ENCODE measurements around the gene KPNB1. TPM values are rescaled to one million over a fixed set of nuclear protein-coding genes. Genes with fewer than 3 reads are reported as not detected.

The KPNB1 gene
- 100 to 1,000 TPM; 164 to 205 (median 181) TPM for total RNA-seq

DNA sequence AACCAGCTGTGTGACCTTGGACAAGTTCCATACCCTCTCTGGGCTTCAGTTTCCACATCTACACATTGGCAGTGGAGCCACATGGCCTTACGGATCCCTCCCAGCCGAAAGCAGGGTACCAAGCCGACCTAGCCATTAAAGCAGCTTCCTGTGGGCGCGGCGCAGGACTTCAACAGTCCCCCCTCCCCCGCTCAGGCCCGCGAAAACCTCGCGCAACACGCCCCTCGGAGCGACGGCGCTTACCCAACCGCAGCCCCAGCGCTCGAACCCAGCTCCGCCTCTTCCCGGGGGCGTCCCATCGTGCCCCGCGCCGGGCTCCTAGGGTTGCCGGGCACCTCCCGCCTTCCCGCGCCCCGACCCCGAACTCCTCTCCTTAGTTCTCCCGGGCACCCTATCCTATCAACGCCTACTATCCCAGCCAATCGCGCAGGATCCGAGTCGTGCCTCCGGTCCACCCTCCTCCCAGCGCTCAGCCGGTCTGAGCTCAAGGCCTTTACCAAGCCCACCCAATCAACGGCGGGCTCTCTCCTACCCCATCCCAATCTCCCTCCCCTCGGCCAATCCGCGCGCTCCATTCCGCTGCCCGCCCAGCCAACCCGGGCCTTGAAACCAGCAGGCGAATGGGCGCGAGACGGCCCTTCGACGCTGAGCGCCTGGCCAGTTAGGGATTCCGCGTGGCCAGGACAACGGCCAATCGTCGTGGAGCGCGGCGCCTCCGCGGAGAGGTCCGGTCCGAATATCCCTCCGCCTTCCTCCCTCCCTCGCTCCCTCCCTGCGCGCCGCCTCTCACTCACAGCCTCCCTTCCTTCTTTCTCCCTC lies at the start of gene KPNB1:
KPNB1 (plus strand) TSS at position 767 of the 819 bp plus-strand sequence. CDS start 326 bp downstream, outside the sequence.
- peaks cover 0 to 55% (median 25%) of the 10 kb centered on the region in 4 donors for H3K4me1 ChIP-seq
- TF ChIP-seq, protein P1, sequence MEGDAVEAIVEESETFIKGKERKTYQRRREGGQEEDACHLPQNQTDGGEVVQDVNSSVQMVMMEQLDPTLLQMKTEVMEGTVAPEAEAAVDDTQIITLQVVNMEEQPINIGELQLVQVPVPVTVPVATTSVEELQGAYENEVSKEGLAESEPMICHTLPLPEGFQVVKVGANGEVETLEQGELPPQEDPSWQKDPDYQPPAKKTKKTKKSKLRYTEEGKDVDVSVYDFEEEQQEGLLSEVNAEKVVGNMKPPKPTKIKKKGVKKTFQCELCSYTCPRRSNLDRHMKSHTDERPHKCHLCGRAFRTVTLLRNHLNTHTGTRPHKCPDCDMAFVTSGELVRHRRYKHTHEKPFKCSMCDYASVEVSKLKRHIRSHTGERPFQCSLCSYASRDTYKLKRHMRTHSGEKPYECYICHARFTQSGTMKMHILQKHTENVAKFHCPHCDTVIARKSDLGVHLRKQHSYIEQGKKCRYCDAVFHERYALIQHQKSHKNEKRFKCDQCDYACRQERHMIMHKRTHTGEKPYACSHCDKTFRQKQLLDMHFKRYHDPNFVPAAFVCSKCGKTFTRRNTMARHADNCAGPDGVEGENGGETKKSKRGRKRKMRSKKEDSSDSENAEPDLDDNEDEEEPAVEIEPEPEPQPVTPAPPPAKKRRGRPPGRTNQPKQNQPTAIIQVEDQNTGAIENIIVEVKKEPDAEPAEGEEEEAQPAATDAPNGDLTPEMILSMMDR (IDR thresholded peaks at IDR 0.05), result peak in 2 of 5 experiments; percentile 78 to 84
- TF ChIP-seq EP300 (IDR thresholded peaks at IDR 0.05), result peak; percentile 41 to 91
- TF ChIP-seq POLR2A (IDR thresholded peaks at IDR 0.05), result peak; percentile 13 to 64

GRCh38 chr17:47603830-47604597 lies 45.7 kb upstream of the KPNB1 start:
- no peak overlapping the region for H3K4me3 ChIP-seq
- DNase-seq (ENCODE audit: low spot score in 2 of 2), result no peak
- H3K4me1 ChIP-seq, result peaks cover 0 to 27% (median 4%) of the 10 kb centered on the region in 4 donors
- peaks cover 3 to 85% (median 10%) of the 10 kb centered on the region in 3 donors for H3K36me3 ChIP-seq
- 41 to 46% methylated on average over 4 of the region's 4 CpGs for WGBS, 2 donors
- TF ChIP-seq POLR2A (IDR thresholded peaks at IDR 0.05) (no peak), EP300 (IDR thresholded peaks at IDR 0.05) (no peak)
- TF ChIP-seq, protein P1 (IDR thresholded peaks at IDR 0.05), result no peak
- no peaks in the 10 kb centered on the region for H3K9me3 ChIP-seq
- peak overlapping the region in 3 of 4 donors; percentile 14 to 46 (median 36) for H3K27ac ChIP-seq
- no peaks in the 10 kb centered on the region for H3K27me3 ChIP-seq

More for the DNA sequence above, at the start of gene KPNB1:
- peak; percentile 98 for DNase-seq (ENCODE audit: low spot score in 2 of 2)
- Histone ChIP-seq H3K9me3 (no peaks in the 10 kb centered on the region), H3K4me3 (peak within 1 kb of the TSS; percentile 66 to 97 (median 94)), H3K27ac (peak within 1 kb of the TSS; percentile 84 to 99 (median 96)), H3K36me3 (peaks cover 0 to 27% (median 0%) of the 10 kb centered on the region in 3 donors), H3K27me3 (no peaks in the 10 kb centered on the region)
- 0 to 1% methylated on average over 50 to 74 of the region's 74 CpGs for WGBS, 2 donors

- TF ChIP-seq, protein P1 (IDR thresholded peaks at IDR 0.05), result no peak
- TF ChIP-seq EP300 (IDR thresholded peaks at IDR 0.05), result peak in 1 of 2 donors; percentile 70
- Histone ChIP-seq H3K4me3 (no peak overlapping the region), H3K36me3 (peaks cover 3 to 82% (median 10%) of the 10 kb centered on the region in 3 donors), H3K4me1 (peaks cover 0 to 27% (median 4%) of the 10 kb centered on the region in 4 donors), H3K27me3 (no peaks in the 10 kb centered on the region), H3K9me3 (no peaks in the 10 kb centered on the region), H3K27ac (peak overlapping the region in 3 of 4 donors; percentile 14 to 46 (median 21))
- DNase-seq (ENCODE audit: low spot score in 2 of 2), result peak; percentile 34 to 63
- 24 to 29% methylated on average over 1 of the region's 1 CpG for WGBS, 2 donors
Observed at GRCh38 chr17:47604598-47604927, 45.2 kb upstream of the KPNB1 start.

DNA sequence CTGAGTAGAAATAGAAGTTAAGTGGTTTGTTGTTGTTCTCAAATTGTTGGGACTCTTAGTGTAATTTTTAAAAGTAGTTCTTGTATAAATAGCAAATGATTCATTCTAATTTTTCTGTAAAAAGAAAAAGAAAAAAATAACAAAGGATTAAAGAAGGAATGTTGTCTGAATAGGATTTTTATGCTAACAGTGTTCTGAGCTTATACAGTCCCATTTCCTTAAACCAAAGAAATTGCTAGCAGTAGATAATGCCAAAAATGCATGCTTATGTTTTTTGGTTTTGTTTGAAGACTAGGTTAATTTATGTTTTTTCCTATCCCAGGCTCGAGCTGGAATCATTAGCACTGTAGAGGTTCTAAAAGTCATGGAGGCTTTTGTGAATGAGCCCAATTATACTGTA lies 44.7 kb upstream of the KPNB1 start:
- Histone ChIP-seq H3K36me3 (peaks cover 3 to 82% (median 8%) of the 10 kb centered on the region in 3 donors), H3K9me3 (no peaks in the 10 kb centered on the region), H3K27me3 (no peaks in the 10 kb centered on the region), H3K4me3 (no peak overlapping the region), H3K27ac (peak overlapping the region in 2 of 4 donors; percentile 50 to 72), H3K4me1 (peaks cover 0 to 28% (median 4%) of the 10 kb centered on the region in 4 donors)
- TF ChIP-seq, protein P1 (IDR thresholded peaks at IDR 0.05), result no peak
- TF ChIP-seq POLR2A (IDR thresholded peaks at IDR 0.05), result no peak
- TF ChIP-seq EP300 (IDR thresholded peaks at IDR 0.05), result no peak
- WGBS, 2 donors, result 19 to 25% methylated on average over 1 of the region's 1 CpG
- no peak for DNase-seq (ENCODE audit: low spot score in 2 of 2)

Data from tibial nerve (tissue), 4 donors.